HCT116 (cell line): Measurements from ENCODE around the gene ARHGAP12.

Experiments used
- EZH2phosphoT487 ChIP-seq: fragments of 200-600 bp; IDR thresholded peaks from 2 replicates; pipeline ENCODE4 v1.6.1; 2018; ENCODE audit warnings: antibody characterized with exemption, borderline replicate concordance
- POLR2A ChIP-seq: IDR thresholded peaks from 2 replicates; pipeline ENCODE4 v1.7.0; 2011; ENCODE audit warnings: borderline replicate concordance; ENCODE audit not compliant: insufficient read depth, insufficient read length; ENCODE audit errors: extremely low read depth
- ZBTB33 ChIP-seq: IDR thresholded peaks from 2 replicates; pipeline ENCODE4 v1.6.1; 2011; ENCODE audit warnings: mild to moderate bottlenecking, low read length, moderate library complexity; ENCODE audit not compliant: insufficient replicate concordance; ENCODE audit errors: extremely low read depth
- ZFX ChIP-seq: fragments of 450-650 bp; IDR thresholded peaks from 2 replicates; pipeline ENCODE4 v1.6.1; 2017

- TF ChIP-seq EZH2phosphoT487: no peak
- no peak for TF ChIP-seq ZBTB33
- peak; percentile 68 for TF ChIP-seq POLR2A
- no peak for TF ChIP-seq ZFX
Measured at GRCh38 chr10:31759799-31760626, 168.6 kb downstream of the ARHGAP12 start.
